Measurements from ENCODE around the gene CDC42BPA. TPM values are rescaled to one million over a fixed set of nuclear protein-coding genes. Genes with fewer than 3 reads are reported as not detected.

Gene CDC42BPA
- total and polyA plus RNA-seq, 9 of the 15 experiments (the other 6 are each of a cell fraction or from before 2014, with no cell fraction given), result 8.0 to 77.5 (median 52.1) TPM

DNA sequence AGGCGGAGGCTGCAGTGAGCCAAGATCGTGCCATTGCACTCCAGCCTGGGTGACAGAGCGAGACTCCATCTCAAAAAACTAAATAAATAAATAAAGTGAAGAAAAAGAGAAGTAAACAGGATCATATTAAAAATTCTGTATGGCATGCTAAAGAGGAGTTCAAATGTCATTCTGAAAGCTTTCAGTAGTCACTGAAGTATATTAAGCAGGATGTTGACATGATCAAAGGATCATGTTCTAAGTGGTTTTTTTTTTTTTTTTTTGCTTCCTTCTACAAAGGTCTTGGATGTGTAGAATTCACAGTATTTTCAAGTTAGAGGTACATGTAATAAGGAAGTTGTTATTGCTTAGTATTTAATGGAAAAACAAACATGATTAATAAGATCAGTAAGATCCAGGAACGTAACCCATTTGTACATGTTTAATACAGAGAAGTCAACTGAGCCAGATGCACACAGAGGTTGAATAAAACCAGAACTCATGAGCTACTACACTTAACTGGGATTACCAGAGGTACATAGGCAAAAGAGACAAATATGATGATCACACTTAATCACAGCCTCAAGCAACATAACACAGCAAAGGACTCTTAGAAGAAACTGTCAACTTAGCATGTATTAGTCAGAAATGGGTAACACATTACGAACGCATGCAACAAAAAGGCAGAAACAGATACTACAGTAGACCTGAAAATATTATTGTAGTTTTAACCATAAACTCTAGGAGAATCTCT lies 12.2 kb downstream of the CDC42BPA start:
- in situ Hi-C loops (cut with MboI), result no loop called here
- TF ChIP-seq SUPT5H (IDR thresholded peaks at IDR 0.05) (no peak), C11orf30 (IDR thresholded peaks at IDR 0.05; ENCODE audit: low read depth) (peak; percentile 73), MAFG (tag; conservative IDR thresholded peaks at IDR 0.05) (peak; percentile 35), ZNF316 (IDR thresholded peaks at IDR 0.05) (peak; percentile 84), SMARCA5 (IDR thresholded peaks at IDR 0.05) (peak; percentile 18; the same call in 1 of the 2 replicates), FUS (optimal IDR thresholded peaks at IDR 0.05; ENCODE audit: low read depth, low read length) (no peak), ZNF764 (CRISPR knock-in tag; IDR thresholded peaks at IDR 0.05; ENCODE audit: low read depth) (no peak)
- WGBS (ENCODE audit: insufficient coverage, low coverage, missing lambda C conversion rate), result 95% methylated on average over 6 of the region's 6 CpGs
- Histone ChIP-seq H3K9me3 (replicated peaks; ENCODE audit: control insufficient read depth, insufficient read depth, low read depth, low read length) (no peaks in the 10 kb centered on the region), H3K9ac (ENCODE audit: insufficient read depth in 1 of 2, low read depth in 2 of 2, low read length in 2 of 2) (no peak overlapping the region), H3K79me2 (ENCODE audit: control insufficient read depth, insufficient read depth, low read length) (peaks cover 99% of the 10 kb centered on the region), H4K20me1 (replicated peaks; ENCODE audit: control insufficient read depth, insufficient read depth, low read length) (no peaks in the 10 kb centered on the region; the same call in 1 of the 2 replicates), H3K27ac (ENCODE audit: extremely low read depth, low read depth, low read length) (no peak overlapping the region), H3K4me2 (ENCODE audit: insufficient read depth, low read length) (no peak overlapping the region), H2AFZ (ENCODE audit: low read depth, low read length) (no peak overlapping the region), H3K9me1 (ENCODE audit: control insufficient read depth, insufficient read depth, low read length) (no peaks in the 10 kb centered on the region), H3K36me3 (ENCODE audit: control insufficient read depth, insufficient read depth, low read length) (peaks cover 37% of the 10 kb centered on the region; the same call in 2 of the 3 replicates), H3K4me3 (no peak overlapping the region), H3K27me3 (ENCODE audit: control insufficient read depth in 2 of 2, insufficient read depth in 2 of 2, low read length in 2 of 2) (no peaks in the 10 kb centered on the region), H3K4me1 (replicated peaks in 1 of 2; ENCODE audit: control insufficient read depth in 2 of 2, insufficient read depth in 2 of 2, low read length in 2 of 2) (peaks cover 3 to 38% of the 10 kb centered on the region in 2 experiments)
- no peak for FAIRE-seq
- ATAC-seq, result no peak
- BruUV-seq (replicated peaks), result no TSS peak
- ChIA-PET CTCF (ENCODE audit: low intra/inter-chr PET ratio) (no interaction called here), POLR2A (interaction anchor here (0.6 to 1.7 kb wide), 7 partner anchors 7 to 135 kb away, joined by 3 to 8 read pairs (median 4); partner anchors contain the start of gene CDC42BPA)
- DNase-seq (ENCODE audit: extremely low read depth in 1 of 4, low spot score in 3 of 4), result no peak
- intact Hi-C loops (cut with micrococcal nuclease), result no loop called here

- intact Hi-C loops (cut with micrococcal nuclease), result no loop called here
- no peaks in the 10 kb centered on the region for H3K9me1 ChIP-seq (ENCODE audit: control insufficient read depth, insufficient read depth, low read length)
- no peaks in the 10 kb centered on the region for H4K20me1 ChIP-seq (replicated peaks; ENCODE audit: control insufficient read depth, insufficient read depth, low read length)
- FAIRE-seq (no peak), ATAC-seq (no peak), DNase-seq (ENCODE audit: extremely low read depth in 1 of 4, low spot score in 3 of 4) (no peak)
- no peak overlapping the region for H3K27ac ChIP-seq (ENCODE audit: extremely low read depth, low read depth, low read length)
- no peak overlapping the region for H3K9ac ChIP-seq (ENCODE audit: insufficient read depth in 1 of 2, low read depth in 2 of 2, low read length in 2 of 2)
- no peaks in the 10 kb centered on the region for H3K9me3 ChIP-seq (replicated peaks; ENCODE audit: control insufficient read depth, insufficient read depth, low read depth, low read length)
- TF ChIP-seq, protein P1, sequence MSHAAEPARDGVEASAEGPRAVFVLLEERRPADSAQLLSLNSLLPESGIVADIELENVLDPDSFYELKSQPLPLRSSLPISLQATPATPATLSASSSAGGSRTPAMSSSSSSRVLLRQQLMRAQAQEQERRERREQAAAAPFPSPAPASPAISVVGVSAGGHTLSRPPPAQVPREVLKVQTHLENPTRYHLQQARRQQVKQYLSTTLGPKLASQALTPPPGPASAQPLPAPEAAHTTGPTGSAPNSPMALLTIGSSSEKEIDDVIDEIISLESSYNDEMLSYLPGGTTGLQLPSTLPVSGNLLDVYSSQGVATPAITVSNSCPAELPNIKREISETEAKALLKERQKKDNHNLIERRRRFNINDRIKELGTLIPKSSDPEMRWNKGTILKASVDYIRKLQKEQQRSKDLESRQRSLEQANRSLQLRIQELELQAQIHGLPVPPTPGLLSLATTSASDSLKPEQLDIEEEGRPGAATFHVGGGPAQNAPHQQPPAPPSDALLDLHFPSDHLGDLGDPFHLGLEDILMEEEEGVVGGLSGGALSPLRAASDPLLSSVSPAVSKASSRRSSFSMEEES (CRISPR knock-in tag; IDR thresholded peaks at IDR 0.05), result peak; percentile 91
- TF ChIP-seq POLR2H (tag; IDR thresholded peaks at IDR 0.05; ENCODE audit: low read depth), result 0 out of 2 replicates have a peak, but pooled peaks have one; percentile 41
- no peak for TF ChIP-seq ZNF551 (CRISPR knock-in tag; IDR thresholded peaks at IDR 0.05)
- TF ChIP-seq TOE1 (IDR thresholded peaks at IDR 0.05; ENCODE audit: borderline replicate concordance), result peak; percentile 61; the same call in 1 of the 2 replicates
- no peak for TF ChIP-seq TOE1 (CRISPR knock-in tag; IDR thresholded peaks at IDR 0.05; ENCODE audit: borderline replicate concordance, low read depth)
- BruUV-seq (replicated peaks), result no TSS peak
- H3K4me1 ChIP-seq (replicated peaks in 1 of 2; ENCODE audit: control insufficient read depth in 2 of 2, insufficient read depth in 2 of 2, low read length in 2 of 2), result peaks cover 3 to 29% of the 10 kb centered on the region in 2 experiments
- ChIA-PET POLR2A (no interaction called here), CTCF (ENCODE audit: low intra/inter-chr PET ratio) (no interaction called here)
- in situ Hi-C loops (cut with MboI), result no loop called here
- H3K36me3 ChIP-seq (ENCODE audit: control insufficient read depth, insufficient read depth, low read length), result peaks cover 28% of the 10 kb centered on the region; the same call in 2 of the 3 replicates
- no peak overlapping the region for H2AFZ ChIP-seq (ENCODE audit: low read depth, low read length)
- H3K4me2 ChIP-seq (ENCODE audit: insufficient read depth, low read length), result no peak overlapping the region
- H3K79me2 ChIP-seq (ENCODE audit: control insufficient read depth, insufficient read depth, low read length), result peaks cover 99% of the 10 kb centered on the region
- H3K4me3 ChIP-seq, result no peak overlapping the region
- H3K27me3 ChIP-seq (ENCODE audit: control insufficient read depth in 2 of 2, insufficient read depth in 2 of 2, low read length in 2 of 2), result no peaks in the 10 kb centered on the region
Observed at GRCh38 chr1:227304665-227305064, 13.6 kb downstream of the CDC42BPA start.
